HG03342 (cell line): ENCODE results near the gene REEP2.
A peak's percentile ranks its signal among the peaks of the same experiment; 100 is the strongest.

ENCODE experiments used
- ATAC-seq: cut with Tn5 transposase; IDR thresholded peaks from one replicate; pipeline ENCODE4 v1.9.1; 2021; ENCODE audit warnings: mild to moderate bottlenecking, moderate library complexity; ENCODE audit not compliant: unreplicated experiment

Gene REEP2

GRCh38 chr5:138448481-138449398 is 9.9 kb downstream of the REEP2 start:
- no peak for ATAC-seq

DNA sequence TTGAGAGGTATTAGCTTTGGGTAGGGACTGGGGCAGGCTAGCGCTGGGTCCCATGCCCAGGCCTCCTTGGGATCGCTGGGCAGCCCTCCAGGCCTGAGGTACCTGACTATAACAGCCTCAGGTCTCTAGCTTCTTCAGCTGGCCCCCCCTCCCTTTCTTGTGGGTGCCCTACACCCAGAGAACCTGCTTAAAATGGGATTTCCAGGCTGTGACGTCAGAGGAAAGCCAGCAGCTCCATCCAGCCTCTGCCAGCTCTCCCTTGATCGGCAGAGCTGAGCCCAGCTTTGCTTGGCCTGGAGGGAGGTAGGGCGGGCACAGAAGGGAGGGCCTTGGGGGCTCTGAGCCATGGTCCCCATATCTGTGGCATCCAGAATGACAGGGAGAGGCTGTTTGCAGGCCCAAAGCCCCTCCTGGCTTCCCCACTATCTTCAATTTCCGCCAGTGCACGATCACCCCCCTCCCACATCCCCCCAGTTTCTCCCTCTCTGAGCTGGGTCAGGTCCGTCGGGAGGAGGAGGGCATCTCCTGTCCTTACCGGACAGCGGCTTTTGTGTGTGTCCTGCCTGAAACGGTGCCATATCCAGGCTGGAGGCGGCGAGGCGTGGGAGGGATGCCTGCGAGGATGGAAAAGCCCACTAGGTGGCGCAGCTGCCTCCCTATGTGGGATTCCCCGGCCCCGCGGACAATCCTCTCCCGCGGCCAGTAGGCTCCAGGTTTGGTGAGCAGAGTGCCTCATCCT is 10.8 kb downstream of the REEP2 start:
- peak; percentile 83 for ATAC-seq

DNA sequence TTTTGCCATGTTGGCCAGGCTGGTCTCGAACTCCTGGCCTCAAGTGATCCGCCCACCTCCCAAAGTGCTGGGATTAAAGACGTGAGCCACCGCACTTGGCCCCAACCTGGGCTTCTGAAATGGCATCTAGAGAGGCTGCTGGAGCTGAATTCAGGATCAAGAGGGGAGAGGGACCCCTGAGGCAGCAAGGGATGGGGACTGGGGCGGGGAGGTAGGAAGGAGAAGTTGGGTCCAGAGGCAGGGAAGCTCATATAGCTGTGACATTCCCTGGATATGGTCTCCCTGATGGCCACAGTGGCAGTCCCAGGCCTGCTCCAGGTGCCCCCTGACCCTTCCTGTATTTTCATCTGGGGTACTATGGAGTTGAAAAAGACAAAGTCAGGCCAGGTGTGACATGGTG is 12.1 kb downstream of the REEP2 start:
- ATAC-seq = no peak

DNA sequence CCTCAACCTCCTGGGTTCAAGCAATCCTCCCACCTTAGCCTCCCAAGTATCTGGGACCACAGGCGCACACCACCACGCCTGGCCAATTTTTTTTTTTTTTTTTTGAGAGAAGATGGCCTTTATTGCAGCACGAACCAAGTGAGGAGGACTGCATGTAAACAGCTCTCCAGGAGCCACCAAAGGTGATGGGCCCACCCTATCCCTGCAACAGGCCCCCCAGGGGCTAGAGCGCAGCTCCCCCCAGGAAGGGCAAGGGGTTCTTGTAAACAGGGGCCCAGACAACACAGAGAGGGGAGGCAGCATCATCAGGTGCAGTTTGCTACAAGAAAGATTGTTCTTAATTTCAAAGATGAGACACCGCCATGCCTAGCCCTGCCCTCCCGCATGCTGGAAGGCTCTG is 13.9 kb downstream of the REEP2 start:
- no peak for ATAC-seq

DNA sequence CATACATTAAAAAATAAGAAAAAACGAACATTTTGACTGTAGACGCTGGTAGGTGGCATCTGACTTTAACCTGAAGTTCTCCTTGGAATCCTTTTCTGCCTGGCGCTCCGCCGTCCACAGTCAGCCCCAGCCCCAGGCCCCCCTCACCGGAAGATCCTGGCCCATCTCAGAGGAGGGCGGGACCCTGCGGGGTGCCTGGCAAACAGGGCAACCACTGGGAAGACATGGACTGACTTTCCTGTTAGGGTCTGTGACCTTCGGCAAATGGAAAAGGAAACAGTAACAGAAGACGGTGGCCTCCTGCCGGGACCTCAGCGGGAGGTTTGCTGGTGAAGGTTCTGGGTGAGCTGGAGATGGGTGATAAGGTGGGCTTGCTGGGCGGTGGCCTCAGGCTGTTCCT is 14.7 kb downstream of the REEP2 start:
- no peak for ATAC-seq

DNA sequence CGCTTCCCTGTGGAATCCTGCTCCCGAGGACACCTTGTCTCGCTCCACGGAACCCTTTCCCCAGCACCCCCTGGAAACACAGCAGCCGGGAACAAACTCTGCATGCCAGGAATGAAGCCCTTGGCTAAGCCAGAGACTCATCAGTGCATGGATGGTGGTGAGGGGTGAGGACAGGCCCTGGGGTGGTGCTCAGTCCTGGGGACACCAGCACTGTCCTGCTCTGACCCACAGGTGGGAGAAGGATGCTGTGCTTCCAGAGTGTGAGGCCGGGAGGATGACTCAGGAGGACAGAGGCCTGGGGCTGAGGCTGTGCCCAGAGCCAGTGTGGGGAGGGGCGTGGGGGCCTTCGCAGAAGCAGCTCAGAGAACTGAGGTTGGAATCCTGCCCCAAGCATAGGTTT is 15.3 kb downstream of the REEP2 start:
- no peak for ATAC-seq

- ATAC-seq = no peak
These were observed 16.5 kb downstream of the REEP2 start for GRCh38 chr5:138455232-138455930.

DNA sequence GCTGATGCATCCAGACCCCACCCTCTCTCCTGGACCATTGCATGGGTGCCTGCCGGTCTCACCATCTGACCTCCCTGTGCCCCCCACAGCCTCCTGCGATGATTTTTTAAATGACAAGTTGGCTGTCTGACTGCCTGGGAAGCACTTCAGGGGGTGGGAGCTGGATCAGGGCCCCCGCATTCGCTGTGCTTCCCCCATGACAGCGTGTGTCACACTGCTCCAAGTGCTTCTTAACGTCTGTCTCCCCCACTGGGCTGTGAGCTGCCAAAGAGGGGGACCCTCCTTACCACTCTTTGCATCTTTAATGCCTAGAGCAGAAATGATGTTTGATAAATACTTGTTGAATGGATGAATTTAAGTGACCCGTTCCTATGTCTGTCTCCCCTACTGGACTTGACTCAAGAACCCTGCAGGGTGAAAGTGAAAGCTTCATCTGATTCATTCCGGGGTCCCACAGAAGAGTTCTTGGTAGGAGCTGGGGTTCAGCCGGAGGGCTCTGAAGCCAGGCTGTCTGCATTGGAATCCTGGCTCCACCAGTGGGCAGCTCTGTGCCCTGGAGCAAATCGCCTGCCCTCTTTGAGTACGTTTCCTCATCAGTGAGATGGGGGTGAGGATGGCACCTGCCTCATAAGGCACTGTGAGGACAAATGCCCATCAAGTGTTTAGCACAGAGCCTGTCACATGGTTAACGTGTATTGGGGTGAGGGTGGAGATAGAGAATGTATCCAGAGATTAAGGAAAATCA is 18.8 kb downstream of the REEP2 start:
- no peak for ATAC-seq

DNA sequence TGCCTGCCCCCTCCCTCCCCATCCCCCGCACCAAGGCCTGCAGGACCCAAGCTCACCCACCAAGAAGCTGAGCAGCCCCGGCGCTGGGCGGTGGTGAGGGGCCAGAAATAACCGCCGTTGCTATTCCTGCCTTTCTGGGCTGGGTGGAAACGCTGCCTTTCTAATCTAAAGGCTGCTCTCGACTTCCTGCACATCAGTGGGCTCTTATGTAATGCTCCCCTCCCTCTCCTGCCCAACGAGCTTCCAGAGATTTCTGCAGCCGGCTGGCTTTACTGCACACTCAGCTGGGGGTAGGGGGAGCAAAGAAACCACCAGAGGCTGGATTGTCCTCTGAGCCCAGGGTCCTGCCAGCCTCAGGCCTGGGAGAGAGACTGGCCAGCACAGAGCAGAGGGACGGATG is 19.5 kb downstream of the REEP2 start:
- no peak for ATAC-seq

- ATAC-seq = no peak
These were observed 20.0 kb downstream of the REEP2 start for GRCh38 chr5:138458856-138459255.

GRCh38 chr5:138459311-138459933 is 20.6 kb downstream of the REEP2 start:
- ATAC-seq = peak; percentile 30

DNA sequence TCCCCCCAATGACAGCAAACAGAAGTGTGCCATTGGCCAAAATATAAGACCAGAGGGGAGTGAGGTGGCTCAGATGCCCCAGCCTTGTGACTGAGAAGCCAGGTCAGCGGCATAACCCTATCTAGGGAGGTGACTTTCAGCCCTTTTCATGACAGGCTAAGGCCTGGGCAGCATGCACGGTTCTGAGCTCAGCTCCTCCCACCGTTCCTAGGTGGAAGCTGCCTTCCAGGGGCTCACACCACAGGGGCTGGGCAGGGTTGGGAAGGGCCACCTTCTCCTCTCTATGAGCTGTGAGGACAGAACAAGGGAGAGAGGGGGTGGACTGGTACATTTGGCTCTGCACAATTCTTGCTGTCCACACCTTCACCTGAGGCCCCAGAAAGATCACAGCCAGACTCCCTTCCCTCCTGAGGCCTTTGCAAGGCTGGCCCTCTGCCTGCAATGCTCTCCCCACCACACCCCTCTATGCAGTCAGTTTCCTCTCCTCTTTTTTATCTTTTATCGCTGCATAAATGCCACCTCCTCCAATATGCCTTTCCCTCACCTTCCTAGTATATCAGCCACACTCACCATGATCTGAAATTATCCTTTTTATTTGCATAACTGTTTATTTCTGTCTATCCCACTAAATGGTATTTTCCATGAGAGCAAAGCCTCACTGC is 21.3 kb downstream of the REEP2 start:
- no peak for ATAC-seq

DNA sequence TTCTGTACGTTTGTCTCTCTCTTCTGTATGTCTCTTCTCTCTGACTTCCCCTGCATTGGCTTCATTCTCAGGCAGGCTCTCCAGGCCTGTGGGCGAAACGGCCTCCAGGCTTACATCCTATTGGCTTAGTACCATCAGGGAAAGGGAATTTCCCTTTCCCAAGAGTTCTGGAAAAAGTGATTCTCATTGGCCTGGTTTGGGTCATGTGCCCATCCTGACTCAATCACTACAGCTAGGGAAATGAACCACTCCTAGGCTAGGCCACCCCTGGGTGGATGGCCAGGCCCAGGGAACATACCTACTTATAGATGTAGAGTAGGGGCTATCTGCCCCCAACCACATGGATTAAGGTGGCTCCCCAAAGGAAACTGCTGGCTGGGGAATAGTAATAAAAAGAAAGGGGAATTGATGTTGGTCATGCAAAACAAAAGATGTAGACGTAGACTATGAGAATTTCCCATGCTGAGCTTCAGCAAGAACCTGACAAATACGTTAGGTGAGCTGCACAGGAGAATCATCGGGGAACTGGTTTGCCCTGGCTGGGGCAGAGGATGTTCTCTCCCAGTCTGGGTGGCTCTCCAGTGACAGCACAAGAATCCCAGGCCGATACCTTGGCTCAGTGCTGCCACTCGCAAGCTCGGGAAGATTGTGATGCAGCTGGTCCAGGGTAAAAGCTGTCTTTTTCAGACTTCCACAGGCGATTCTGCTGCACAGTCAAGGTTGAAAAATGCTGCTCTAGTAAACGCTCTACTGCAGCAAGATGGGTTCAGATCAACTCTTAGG is 22.7 kb downstream of the REEP2 start:
- no peak for ATAC-seq

DNA sequence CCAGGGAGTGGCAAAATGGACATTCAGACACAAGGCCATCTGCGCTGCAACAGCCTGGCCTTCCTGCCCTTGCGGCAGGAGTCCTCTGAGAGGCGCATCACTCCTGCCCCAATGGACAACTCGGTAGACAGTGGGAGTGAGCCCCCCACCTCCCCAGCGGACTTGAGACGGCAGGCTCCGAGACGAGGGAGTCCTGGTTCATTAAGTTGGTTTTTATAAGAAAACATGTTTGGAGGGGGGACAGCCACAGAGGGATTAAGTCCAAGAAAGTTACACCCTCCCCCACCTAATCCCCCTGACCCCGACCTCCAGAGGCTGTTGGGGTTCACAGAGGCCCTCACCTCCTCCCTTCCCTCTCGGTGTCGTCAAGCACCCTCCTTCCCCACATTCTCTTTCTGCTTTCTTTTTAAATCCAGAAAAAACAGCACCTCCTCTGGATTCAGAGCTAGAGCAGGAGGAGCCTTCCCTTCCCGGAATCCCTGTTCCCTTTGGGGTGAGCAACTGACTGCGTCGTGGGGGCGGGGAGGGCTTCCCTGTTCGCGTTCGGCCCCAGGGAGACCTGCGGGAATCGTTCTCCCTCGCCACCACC is 24.7 kb downstream of the REEP2 start:
- ATAC-seq = no peak

DNA sequence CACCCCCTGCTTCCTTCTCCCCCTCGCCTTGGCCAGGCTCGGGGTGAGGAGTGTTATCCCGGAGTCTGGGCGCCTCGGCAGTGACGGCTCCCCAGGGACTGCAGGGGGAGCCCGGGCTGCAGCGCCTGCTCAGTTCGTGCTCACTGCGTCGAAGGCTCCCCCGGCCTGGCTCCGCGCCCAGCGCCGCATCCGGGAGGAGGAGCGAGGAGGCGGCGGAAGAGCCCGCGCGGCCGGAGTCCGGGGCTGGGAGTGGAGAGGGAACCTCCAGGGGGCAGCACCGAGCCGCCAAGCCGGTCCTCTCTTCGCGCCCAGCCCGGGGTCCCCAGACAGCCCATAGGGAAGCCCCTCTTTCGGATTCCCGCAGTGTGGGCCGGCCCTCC is 25.1 kb downstream of the REEP2 start:
- peak; percentile 41 for ATAC-seq

DNA sequence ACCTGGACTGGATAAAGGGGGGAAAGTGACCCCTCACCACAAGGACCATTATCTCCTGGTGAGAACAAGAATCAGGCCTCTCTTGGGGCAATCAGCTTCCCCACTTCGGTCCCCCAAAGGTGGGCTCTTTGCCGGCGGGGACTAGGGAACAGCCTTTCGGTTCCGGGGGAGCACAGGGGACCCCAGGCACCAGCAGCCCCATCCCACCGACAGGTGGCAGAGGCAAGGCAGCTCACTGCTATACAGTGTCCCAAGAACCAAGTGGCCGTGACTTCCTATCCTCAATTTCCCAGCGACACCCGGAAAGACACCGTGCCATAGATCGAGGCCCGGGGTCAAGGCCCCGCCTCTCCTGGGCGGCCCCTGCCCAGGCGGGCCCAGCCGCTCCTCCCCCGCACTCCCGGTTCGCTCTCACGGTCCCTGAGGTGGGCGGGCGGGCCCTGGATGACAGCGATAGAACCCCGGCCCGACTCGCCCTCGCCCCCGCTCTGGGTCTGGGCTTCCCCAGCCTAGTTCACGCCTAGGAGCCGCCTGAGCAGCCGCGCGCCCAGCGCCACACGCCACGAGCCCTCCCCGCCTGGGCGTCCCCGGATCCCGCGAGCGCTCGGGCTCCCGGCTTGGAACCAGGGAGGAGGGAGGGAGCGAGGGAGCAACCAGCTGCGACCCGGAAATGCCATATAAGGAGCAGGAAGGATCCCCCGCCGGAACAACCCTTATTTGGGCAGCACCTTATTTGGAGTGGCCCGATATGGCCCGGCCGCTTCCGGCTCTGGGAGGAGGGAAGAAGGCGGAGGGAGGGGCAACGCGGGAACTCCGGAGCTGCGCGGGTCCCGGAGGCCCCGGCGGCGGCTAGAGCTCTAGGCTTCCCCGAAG is 25.8 kb downstream of the REEP2 start:
- peak; percentile 71 for ATAC-seq

GRCh38 chr5:138465261-138466124 is 26.6 kb downstream of the REEP2 start, which contains the start of gene EGR1:
Gene EGR1, plus strand, starts transcription at chr5:138465479. Its CDS starts 283 bp downstream, at chr5:138465762.
- ATAC-seq = peak; percentile 53
